Hematopoietic multipotent progenitor cell treated with erythropoietin and hydrocortisone succinate and interleukin-3 and kit ligand, for 4 days (in vitro differentiated cells): Measurements from ENCODE around the gene ALDOB.
"Not testable (repeated sequence)": the region's sequence is repeated elsewhere in the genome, so short reads cannot be mapped to it uniquely, and the experiment has no call there.

Experiments
- DNase-seq: peaks from one replicate; pipeline ENCODE4 v3.0.0-alpha.2; 2015

The ALDOB gene

GRCh38 chr9:101419863-101420262, 15.7 kb downstream of the ALDOB start:
- no peak for DNase-seq

DNA sequence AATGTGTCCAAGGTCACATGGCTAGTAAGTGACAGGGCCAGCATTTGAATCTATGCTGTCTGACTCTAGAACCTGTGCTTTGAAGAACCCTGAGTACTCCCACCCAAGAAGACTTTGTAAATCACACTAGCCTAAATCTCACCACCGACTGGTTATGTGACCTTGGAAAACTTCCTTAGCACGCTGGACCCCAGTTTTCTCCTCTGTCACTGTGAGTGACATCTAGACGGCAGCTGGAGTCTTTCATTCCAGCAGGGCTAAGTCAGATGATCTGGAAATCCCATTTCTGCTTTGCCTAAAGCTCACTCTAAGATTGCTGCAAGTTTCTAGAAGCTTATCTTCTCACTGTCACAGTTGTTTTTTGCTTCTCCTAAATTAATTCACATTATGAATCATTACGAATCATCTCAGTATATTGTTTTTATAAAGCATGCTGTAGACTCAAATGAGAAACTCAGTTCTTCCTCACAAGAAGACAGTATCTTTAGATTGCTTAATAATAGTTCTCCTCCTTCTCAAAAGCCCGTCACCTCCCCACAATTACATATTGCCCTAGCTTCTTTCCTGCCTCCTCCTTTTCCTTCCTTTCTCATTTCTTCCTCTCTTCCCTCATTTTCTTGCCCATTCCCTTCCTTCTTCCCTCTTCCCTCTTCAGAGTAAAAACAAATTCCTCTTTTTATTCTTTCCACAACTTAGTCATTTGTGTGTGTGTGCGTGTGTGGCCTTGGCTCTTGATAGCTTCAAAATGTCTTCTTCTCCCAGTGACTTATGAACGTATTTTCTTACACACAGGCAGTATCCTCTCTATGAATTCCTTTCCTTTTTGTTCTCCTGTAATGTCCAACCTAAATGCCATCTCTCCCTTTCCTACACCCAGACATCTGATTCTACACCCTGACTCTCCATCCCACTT, 16.8 kb downstream of the ALDOB start:
- DNase-seq = no peak

DNA sequence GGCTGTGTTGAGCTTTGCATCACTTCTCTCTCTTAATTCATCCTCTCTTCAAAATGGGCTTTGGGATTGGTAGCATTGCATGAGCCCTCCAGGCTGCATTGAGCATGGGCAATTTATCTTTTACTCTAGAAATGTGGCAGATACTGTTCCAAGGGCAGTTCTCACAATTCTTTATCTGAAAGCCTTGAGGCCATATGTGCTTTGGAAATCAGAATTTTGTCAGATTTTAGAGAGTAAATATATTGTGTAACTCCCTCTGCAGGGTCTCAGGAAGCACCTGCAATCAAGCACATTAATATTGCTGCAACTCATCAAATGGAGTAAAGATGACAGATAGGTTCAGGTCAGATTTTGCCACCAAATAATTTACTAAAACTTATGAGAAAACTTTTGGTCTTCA, 17.6 kb downstream of the ALDOB start:
- DNase-seq = no peak

DNA sequence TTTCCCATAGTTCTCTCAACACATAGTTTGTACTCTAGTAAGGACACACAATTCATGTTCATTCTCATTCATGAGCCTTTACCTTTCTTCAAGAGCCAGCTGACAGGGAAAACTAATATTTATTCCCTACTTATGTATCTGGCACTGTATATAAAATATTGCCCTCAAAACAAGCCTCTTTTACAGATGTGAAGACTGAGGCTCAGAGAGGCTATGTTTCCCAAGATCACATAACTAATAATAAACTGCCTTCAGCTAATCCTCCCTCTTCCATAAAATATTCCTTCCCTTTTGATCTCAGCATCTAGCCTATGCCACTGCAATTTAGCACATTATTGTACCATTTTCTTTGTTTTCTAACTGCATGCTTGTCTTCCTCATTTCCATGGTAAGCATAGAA, 18.2 kb downstream of the ALDOB start:
- no peak for DNase-seq

DNA sequence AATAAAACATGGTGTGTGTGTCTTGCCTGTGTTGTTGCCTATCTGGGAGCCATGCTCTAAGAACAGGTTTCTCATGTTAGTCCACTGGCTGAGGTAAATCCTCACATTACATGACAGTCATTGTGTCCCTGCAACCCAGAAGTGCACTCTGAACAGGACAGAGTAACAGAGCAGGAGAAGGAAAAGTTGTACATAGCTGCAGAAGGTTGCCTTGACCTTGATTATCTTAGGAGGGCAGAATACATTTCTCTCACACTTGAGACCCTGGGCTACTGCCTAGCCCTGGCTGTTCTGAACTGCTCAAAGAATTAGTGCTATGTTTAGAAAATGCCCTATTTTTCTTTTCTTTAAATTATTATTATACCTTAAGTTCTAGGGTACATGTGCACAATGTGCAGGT, 20.0 kb downstream of the ALDOB start:
- no peak for DNase-seq

- no peak for DNase-seq
These were observed 20.7 kb downstream of the ALDOB start for GRCh38 chr9:101414839-101415238.

GRCh38 chr9:101409079-101409477, 26.5 kb downstream of the ALDOB start:
- DNase-seq = peak; percentile 22

- DNase-seq = no peak
These were observed 27.0 kb downstream of the ALDOB start for GRCh38 chr9:101408374-101409078.

DNA sequence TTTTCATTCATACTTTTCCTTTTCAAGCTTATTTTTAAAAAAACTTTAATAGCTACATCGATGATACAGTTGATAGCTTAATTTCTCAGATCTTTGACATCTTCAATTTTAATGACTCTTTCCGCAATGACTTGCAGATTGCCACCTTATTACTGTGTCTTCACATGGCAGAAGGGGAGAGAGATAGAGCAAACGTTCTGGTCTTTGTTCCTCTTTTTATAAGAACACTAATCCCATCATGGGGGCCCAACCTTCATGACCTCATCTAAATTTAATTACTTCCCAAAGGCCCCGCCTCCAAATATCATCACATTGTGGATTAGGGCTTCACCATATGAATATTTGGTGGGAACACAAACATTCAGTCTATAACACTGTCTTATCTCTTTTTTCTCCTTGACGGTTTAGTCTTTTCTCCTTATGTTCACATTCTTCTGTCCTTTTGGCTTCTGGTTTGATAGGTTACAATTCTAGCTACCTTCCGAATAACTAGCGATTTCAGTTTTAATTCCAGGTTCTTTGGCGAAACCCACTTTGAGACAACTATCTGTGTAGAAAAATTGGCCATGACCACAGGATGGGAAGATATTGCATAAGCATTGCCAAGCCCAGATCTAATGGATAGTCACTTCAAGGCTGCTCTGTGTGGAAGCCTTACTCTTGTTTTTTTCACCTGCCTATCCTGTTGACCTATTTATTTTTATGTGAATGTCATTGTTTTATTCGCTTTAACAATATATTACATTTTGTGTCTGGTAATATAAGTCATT, 31.9 kb downstream of the ALDOB start:
- peak; percentile 38 for DNase-seq

DNA sequence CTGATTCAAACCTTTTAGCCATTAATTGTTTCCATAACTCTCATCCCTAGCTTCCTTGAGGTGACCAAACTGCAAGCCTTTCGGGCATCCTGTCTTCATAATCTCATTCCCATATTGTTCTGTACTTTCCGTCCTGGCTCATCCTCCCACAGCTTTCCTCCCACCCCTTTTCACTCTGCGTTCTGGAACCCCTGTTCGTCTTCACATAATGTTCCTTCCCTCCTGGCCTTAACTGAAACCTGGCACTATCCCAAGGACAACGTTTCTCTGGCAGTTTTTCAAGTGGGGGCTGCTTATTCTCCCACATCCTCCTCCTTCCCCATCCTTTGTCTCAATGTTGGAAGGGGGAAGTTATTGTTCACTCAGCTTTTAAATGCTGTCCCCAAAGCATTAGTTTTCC, 35.5 kb downstream of the ALDOB start:
- DNase-seq = no peak

GRCh38 chr9:101399643-101399970, 36.0 kb downstream of the ALDOB start:
- peak; percentile 42 for DNase-seq

- peak; percentile 36 for DNase-seq
These were observed 36.5 kb downstream of the ALDOB start for GRCh38 chr9:101398930-101399642.

DNA sequence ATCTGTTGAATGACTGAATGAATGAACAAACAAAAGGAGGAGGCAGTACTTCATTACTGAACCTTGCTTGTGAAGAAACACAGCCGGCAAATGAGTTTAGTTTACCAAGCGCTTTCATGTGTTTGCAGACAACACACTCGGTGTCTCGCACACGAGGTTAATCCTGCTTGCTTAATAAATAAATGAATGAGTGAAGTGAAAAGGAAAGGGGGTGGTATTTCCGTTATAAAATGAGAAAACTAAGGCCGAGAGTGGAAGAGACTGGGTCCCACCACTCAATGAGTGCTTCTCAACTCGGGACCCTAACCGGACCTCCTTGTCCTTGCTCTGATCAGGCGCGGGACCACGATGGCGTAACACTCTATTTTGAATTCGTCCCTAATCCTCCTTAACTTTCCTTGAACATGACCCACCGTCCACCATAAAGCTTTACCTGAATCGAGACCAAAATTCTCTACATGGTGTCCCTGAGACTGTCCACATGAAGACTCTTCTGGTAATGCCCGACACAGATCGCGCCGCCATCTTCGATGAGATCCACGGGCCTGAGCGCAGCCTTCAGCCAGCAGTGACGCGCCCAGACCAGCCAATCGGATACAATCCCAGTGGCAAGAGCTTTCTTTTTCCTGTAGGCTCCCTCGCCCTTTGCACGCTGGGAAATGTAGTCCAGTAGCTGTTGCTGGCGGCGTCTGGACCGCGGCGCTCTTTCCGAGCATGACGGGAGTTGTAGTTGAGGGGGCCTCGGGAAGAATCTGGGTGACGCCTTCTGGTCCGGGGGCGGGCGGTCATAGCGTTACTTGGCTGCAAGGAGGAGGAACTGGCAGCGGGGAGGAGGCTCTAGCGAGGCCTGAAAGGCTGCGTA, 37.3 kb downstream of the ALDOB start, which contains the start of the genes MRPL50 and ZNF189:
TSS of gene MRPL50 (minus strand) at position 551 of the 862 bp plus-strand sequence. CDS start at position 525, 26 bp downstream.
TSS of gene ZNF189 (plus strand) at position 784 of the 862 bp plus-strand sequence. CDS start 306 bp downstream, outside the sequence.
- DNase-seq = peak; percentile 100

DNA sequence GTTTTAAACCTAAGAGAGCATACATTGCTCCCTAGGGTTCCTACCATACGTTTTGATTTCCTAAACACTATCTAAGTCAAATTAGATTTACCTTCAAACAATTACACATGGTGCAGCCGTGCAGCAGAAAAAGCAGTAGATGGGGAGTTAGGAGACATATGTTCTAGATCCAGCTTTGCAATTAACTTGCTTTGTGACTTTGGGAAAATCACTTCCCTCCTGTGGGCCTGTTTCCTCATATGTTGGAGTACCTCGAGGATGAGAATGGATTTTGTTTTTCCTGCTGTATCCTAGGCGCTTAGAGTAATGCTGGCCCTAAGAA, 37.9 kb downstream of the ALDOB start:
- DNase-seq = no peak

- no peak for DNase-seq
These were observed 40.9 kb downstream of the ALDOB start for GRCh38 chr9:101394687-101395086.

- DNase-seq = no peak
These were observed 42.4 kb downstream of the ALDOB start for GRCh38 chr9:101393135-101393534.

GRCh38 chr9:101388507-101388993, 47.0 kb downstream of the ALDOB start:
- peak; percentile 32 for DNase-seq

DNA sequence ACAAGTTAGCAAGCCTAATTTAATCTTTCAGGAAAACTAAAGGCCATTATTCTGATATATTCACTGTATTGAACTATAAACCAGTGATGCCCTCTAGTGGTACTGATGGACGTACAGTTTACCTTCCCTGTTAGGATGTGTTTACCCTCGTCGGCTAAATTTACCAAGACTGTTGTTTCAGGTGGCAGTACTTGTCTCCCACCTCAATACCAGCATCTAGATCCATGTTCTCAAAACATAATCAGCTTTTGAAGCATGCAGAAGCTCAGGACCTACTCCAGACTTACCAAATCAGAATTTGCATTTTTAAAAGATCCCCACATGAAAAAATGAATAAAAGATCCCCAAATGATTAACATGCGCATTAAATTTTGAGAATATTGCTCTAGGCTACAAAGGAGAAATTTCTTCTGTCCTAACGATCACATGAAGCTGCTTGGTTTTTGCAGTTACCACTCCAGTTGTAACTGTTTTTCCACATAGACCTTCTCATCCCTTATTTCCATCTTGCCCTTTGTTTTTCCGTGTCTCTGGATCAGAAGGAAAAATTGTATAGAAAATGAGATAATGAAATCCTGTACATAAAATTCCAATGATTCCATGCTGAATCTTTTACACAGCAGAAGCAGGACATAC, 47.6 kb downstream of the ALDOB start:
- peak; percentile 75 for DNase-seq

GRCh38 chr9:101384873-101385536, 50.6 kb downstream of the ALDOB start, which contains the start of gene BAAT:
BAAT (minus strand) TSS chr9:101385006; CDS start chr9:101371404, 13,602 bp downstream.
- DNase-seq = not testable (repeated sequence)

- no peak for DNase-seq
These were observed 52.2 kb downstream of the ALDOB start for GRCh38 chr9:101383361-101383760.
